HCT116 (cell line): ENCODE measurements around the gene TOP1. TPM values are rescaled to one million over a fixed set of nuclear protein-coding genes. Genes with fewer than 3 reads are reported as not detected.
"Not testable (repeated sequence)": the region's sequence is repeated elsewhere in the genome, so short reads cannot be mapped to it uniquely, and the experiment has no call there.

Experiments
- ATAC-seq: fragments of 200-7000 bp; cut with Tn5 transposase; 2 replicates; pipeline ENCODE4 v1.9.1; 2020; ENCODE audit warnings: mild to moderate bottlenecking, moderate library complexity
- BruUV-seq: library from RNA; stranded (reverse); fragments of 400-500 nt; replicated peaks from 2 replicates; lab custom pipeline; 2021; lab: Mats Ljungman, UMichigan
- CTCF ChIA-PET: fragments of 300-600 bp; sonication (Branson Sonifier 250); formaldehyde crosslinking; loops from one replicate; lab custom pipeline; 2021; ENCODE audit warnings: antibody characterized with exemption; lab: Charles Lee
- POLR2A ChIA-PET: fragments of 300-600, 350-600 bp; sonication (Branson Sonifier 250); formaldehyde crosslinking; loops from one replicate; lab custom pipeline; 2021; ENCODE audit warnings: antibody characterized with exemption; lab: Charles Lee
- RAD21 ChIA-PET, 2 experiments: fragments of 300-600 bp; sonication (Branson Sonifier 250); formaldehyde crosslinking; loops; one replicate each; lab custom pipeline; 2023; ENCODE audit warnings: low total read pairs in 2 of 2; ENCODE audit not compliant: uncharacterized antibody in 2 of 2, unreplicated experiment in 2 of 2, low non-redundant PET in 1 of 2; lab: Charles Lee
- DNase-seq: peaks from one replicate; pipeline ENCODE4 v3.0.0-alpha.2; 2010; ENCODE audit warnings: low read depth, low spot score
- H2AFZ ChIP-seq: fragments of 200-600 bp; shearing (Covaris generic), sonication (generic); 2 replicates; pipeline ENCODE4 v1.6.1; 2017; ENCODE audit warnings: low read depth, mixed run types, mixed read lengths, antibody characterized with exemption, low read length; ENCODE audit not compliant: poor library complexity, severe bottlenecking
- H3K27ac ChIP-seq: 2 replicates; pipeline ENCODE4 v1.5.1; 2012; ENCODE audit warnings: low read depth, low read length
- H3K27me3 ChIP-seq: fragments of 200-600 bp; sonication (generic); 2 replicates; pipeline ENCODE4 v1.6.1; 2016; ENCODE audit warnings: mixed run types, low read length, mixed read lengths; ENCODE audit not compliant: insufficient read depth
- H3K36me3 ChIP-seq, 2 experiments: fragments of 200-500 bp in 1 of 2; fragments of 200-600 bp in 1 of 2; sonication (Bioruptor generic) in 1 of 2; sonication (generic) in 1 of 2; 2 replicates each; pipeline versions ENCODE4 v1.5.1 to v1.6.1; 2014 to 2016; ENCODE audit warnings: low read length in 2 of 2, inconsistent platforms in 1 of 2, mixed read lengths in 1 of 2, mixed run types in 1 of 2; ENCODE audit not compliant: insufficient read depth in 2 of 2, control insufficient read depth in 1 of 2
- H3K4me1 ChIP-seq, 2 experiments: fragments of 200-600 bp in 1 of 2; sonication (generic) in 1 of 2; 2 replicates each; pipeline versions ENCODE4 v1.5.1 to v1.6.1; 2012 to 2017; ENCODE audit warnings: low read length in 2 of 2, inconsistent platforms in 1 of 2, mild to moderate bottlenecking in 1 of 2, mixed read lengths in 1 of 2, mixed run types in 1 of 2, moderate library complexity in 1 of 2; ENCODE audit not compliant: insufficient read depth in 2 of 2, control insufficient read depth in 1 of 2
- H3K4me2 ChIP-seq: fragments of 200-600 bp; sonication (generic); 2 replicates; pipeline ENCODE4 v1.6.1; 2017; ENCODE audit warnings: mixed run types, low read length, mixed read lengths
- H3K4me3 ChIP-seq, 2 experiments: fragments of 200-600 bp in 1 of 2; sonication (generic) in 1 of 2; replicated peaks in 1 of 2; 2 replicates each; pipeline ENCODE4 v1.5.1; 2011 to 2016; ENCODE audit warnings: low read length in 2 of 2, control low read depth in 1 of 2, low read depth in 1 of 2, mild to moderate bottlenecking in 1 of 2, mixed read lengths in 1 of 2, mixed run types in 1 of 2
- H3K79me2 ChIP-seq: fragments of 200-600 bp; sonication (generic); 2 replicates; pipeline ENCODE4 v1.6.1; 2017; ENCODE audit warnings: mild to moderate bottlenecking, mixed run types, low read length, moderate library complexity, mixed read lengths; ENCODE audit not compliant: insufficient read depth
- H3K9ac ChIP-seq: fragments of 200-600 bp; sonication (generic); 2 replicates; pipeline ENCODE4 v1.6.1; 2016; ENCODE audit warnings: low read length, mixed read lengths
- H3K9me2 ChIP-seq: fragments of 200-600 bp; sonication (generic), shearing (Covaris generic); 2 replicates; pipeline ENCODE4 v1.6.1; 2017; ENCODE audit warnings: mixed run types, mild to moderate bottlenecking, moderate library complexity; ENCODE audit not compliant: insufficient read depth
- H3K9me3 ChIP-seq, 2 experiments: fragments of 200-500 bp in 1 of 2; fragments of 200-600 bp in 1 of 2; sonication (Bioruptor generic) in 1 of 2; sonication (generic) in 1 of 2; 2 replicates each; pipeline ENCODE4 v1.6.1; 2014 to 2017; ENCODE audit warnings: low read length in 2 of 2, mixed read lengths in 2 of 2, inconsistent platforms in 1 of 2, low read depth in 1 of 2, mild to moderate bottlenecking in 1 of 2, mixed run types in 1 of 2, moderate library complexity in 1 of 2; ENCODE audit not compliant: control insufficient read depth in 1 of 2, insufficient read depth in 1 of 2
- H4K20me1 ChIP-seq: fragments of 200-600 bp; sonication (generic), shearing (Covaris generic); 2 replicates; pipeline ENCODE4 v1.6.1; 2017; ENCODE audit warnings: mixed run types, mild to moderate bottlenecking, moderate library complexity; ENCODE audit not compliant: insufficient read depth
- CEBPB ChIP-seq: IDR thresholded peaks from 2 replicates; pipeline ENCODE4 v1.6.1; 2012; ENCODE audit warnings: low read depth
- POLR2A ChIP-seq: IDR thresholded peaks from 2 replicates; pipeline ENCODE4 v1.7.0; 2011; ENCODE audit warnings: borderline replicate concordance; ENCODE audit not compliant: insufficient read depth, insufficient read length; ENCODE audit errors: extremely low read depth
- POLR2AphosphoS5 ChIP-seq: IDR thresholded peaks from 2 replicates; pipeline ENCODE4 v1.6.1; 2011; ENCODE audit warnings: mild to moderate bottlenecking, low read depth, low read length, moderate library complexity
- RAD21 ChIP-seq: IDR thresholded peaks from 2 replicates; pipeline ENCODE4 v1.6.1; 2012; ENCODE audit warnings: low read depth, mild to moderate bottlenecking
- REST ChIP-seq: IDR thresholded peaks from 2 replicates; pipeline ENCODE4 v1.6.1; 2012; ENCODE audit warnings: low read depth
- YY1 ChIP-seq: IDR thresholded peaks from 2 replicates; pipeline ENCODE4 v1.6.1; 2011; ENCODE audit warnings: low read length, low read depth, moderate library complexity, mild to moderate bottlenecking; ENCODE audit not compliant: insufficient replicate concordance; ENCODE audit errors: extremely low read depth
- intact Hi-C: fragments of 100-400 bp; cut with micrococcal nuclease; formaldehyde crosslinking; loops from 2 replicates; pipeline ENCODE4 v1.10.0; 2022
- total RNA-seq: library from RNA; stranded (reverse); gene quantifications from one replicate; pipeline ENCODE4 v1.2.1, GENCODE V29; 2021; ENCODE audit not compliant: unreplicated experiment

The TOP1 gene
- total RNA-seq, 1 experiment from 2014 or later: 190 TPM

DNA sequence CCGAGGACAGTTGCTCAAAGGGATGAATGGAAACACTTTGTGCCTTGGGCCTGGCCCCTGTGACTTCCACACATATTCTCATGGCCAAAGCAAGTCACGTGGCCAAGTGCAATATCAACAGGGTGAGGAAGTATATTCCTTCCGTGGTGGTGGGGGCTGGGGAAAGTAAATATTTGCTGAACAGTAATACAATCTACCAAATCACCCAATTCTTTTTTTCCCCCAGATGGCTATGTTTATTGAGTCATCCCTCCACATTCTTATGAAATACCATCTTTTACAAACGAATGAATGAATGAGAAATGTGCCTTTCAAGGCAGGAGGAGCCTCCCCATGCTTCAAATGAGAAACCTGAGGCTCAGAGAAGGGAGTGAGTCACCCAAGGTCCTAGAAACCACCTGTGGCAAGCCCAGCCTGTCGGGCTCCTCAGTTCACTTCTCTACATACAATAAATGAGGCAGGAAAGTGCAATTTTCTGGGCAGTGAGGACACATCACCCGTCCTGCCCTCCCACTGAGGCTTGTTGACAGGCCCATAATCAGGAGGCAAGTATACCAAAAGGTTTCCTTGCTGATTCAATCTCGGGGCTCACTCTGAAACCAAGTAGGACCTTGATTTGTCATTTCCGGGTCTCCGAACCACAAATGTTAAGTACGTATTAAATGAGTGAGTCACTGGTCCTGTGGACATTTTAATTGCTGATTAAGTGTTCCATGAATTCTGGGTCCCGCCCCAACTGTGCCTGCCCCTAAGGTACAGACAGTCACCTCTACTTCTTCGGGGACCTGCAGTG lies 25.3 kb upstream of the TOP1 start:
- H3K27ac ChIP-seq: peak overlapping the region; percentile 100
- intact Hi-C loops: loop anchor here (1.0 kb wide), 1 partner anchor 25 kb away; the partner anchor contains the start of gene TOP1

GRCh38 chr20:41003936-41004294 lies 24.7 kb upstream of the TOP1 start:
- TSS peak; percentile 81 for BruUV-seq
- intact Hi-C loops: loop anchor here (1.0 kb wide), 1 partner anchor 24 kb away; the partner anchor contains the start of gene TOP1
- Histone ChIP-seq H3K9ac (peak overlapping the region; percentile 72), H3K27ac (peak overlapping the region; percentile 100), H3K4me1 (peaks cover 64 to 80% of the 10 kb centered on the region in 2 experiments), H3K4me3 (peak overlapping the region; percentile 16 to 49), H3K9me3 (peaks cover 0 to 10% of the 10 kb centered on the region in 2 experiments; a peak in 1 of 4 replicates), H3K4me2 (peak overlapping the region; percentile 78)
- H3K79me2 ChIP-seq, CTCF ChIA-PET, H3K27me3 ChIP-seq, POLR2A ChIA-PET, ATAC-seq, H2AFZ ChIP-seq, H4K20me1 ChIP-seq, DNase-seq, H3K9me2 ChIP-seq, H3K36me3 ChIP-seq, RAD21 ChIA-PET: not testable (repeated sequence)

More for the DNA sequence above, 25.3 kb upstream of the TOP1 start:
- Histone ChIP-seq H2AFZ (peak overlapping the region; percentile 69), H3K9me2 (no peaks in the 10 kb centered on the region), H3K4me3 (peak overlapping the region; percentile 25 to 49), H3K9ac (peak overlapping the region; percentile 72), H3K4me1 (peaks cover 64 to 76% of the 10 kb centered on the region in 2 experiments), H3K9me3 (peaks cover 0 to 10% of the 10 kb centered on the region in 2 experiments; a peak in 1 of 4 replicates), H3K79me2 (no peaks in the 10 kb centered on the region), H3K4me2 (peak overlapping the region; percentile 78), H3K27me3 (no peaks in the 10 kb centered on the region), H3K36me3 (no peaks in the 10 kb centered on the region), H4K20me1 (no peaks in the 10 kb centered on the region)
- POLR2A ChIA-PET: interaction anchor here (1.5 kb wide), 1 partner anchor 12 kb away, joined by 9 read pairs; no protein-coding TSS in a partner anchor
- CTCF ChIA-PET: interaction anchor here (2.1 kb wide), 1 partner anchor 13 kb away, joined by 13 read pairs; no protein-coding TSS in a partner anchor
- RAD21 ChIA-PET: interaction anchor here in 1 of 2 experiments (1.2 kb wide), 1 partner anchor 12 kb away, joined by 3 read pairs; no protein-coding TSS in a partner anchor
- ATAC-seq (peak; percentile 84), DNase-seq (peak; percentile 98)
- no TSS peak for BruUV-seq
- TF ChIP-seq REST: no peak
- TF ChIP-seq YY1: peak; percentile 1
- TF ChIP-seq CEBPB: no peak
- TF ChIP-seq POLR2A: peak; percentile 57
- TF ChIP-seq RAD21: no peak
- TF ChIP-seq POLR2AphosphoS5: peak; percentile 39
